Activated CD8-positive, alpha-beta T cell treated with anti-CD3 and anti-CD28 coated beads, Interleukin-2, amount 10 ng/mL, durations not matched to agents 7 days and 5 days (primary cell): ENCODE measurements around the gene APBA2. TPM values are rescaled to one million over a fixed set of nuclear protein-coding genes. Genes with fewer than 3 reads are reported as not detected.

Experiments
- ATAC-seq: fragments of 150-1000 bp; cut with Tn5 transposase; one replicate; pipeline ENCODE4 v1.10.0; 2021; ENCODE audit warnings: moderate library complexity
- CTCF ChIA-PET: fragments of 350-600 bp; sonication (Branson Sonifier 250); formaldehyde crosslinking; loops from one replicate; lab custom pipeline; 2021; ENCODE audit warnings: antibody characterized with exemption; lab: Charles Lee
- POLR2A ChIA-PET: fragments of 350-600 bp; sonication (Branson Sonifier 250); formaldehyde crosslinking; loops from one replicate; lab custom pipeline; 2021; ENCODE audit warnings: antibody characterized with exemption; lab: Charles Lee
- DNase-seq: peaks from one replicate; pipeline ENCODE4 v3.0.0-alpha.2; 2020
- H3K27ac Mint-ChIP-seq: one replicate; pipeline ENCODE4 v1.8.0; 2021; ENCODE audit warnings: mild to moderate bottlenecking, mixed read lengths
- H3K27me3 Mint-ChIP-seq: one replicate; pipeline ENCODE4 v1.8.0; 2021; ENCODE audit warnings: low read depth, mixed read lengths
- H3K36me3 Mint-ChIP-seq: one replicate; pipeline ENCODE4 v1.8.0; 2021; ENCODE audit warnings: low read depth, mixed read lengths
- H3K4me1 Mint-ChIP-seq: one replicate; pipeline ENCODE4 v1.8.0; 2021; ENCODE audit warnings: low read depth, mixed read lengths
- H3K4me3 Mint-ChIP-seq: one replicate; pipeline ENCODE4 v1.8.0; 2021; ENCODE audit warnings: mild to moderate bottlenecking, mixed read lengths
- H3K9me3 Mint-ChIP-seq: one replicate; pipeline ENCODE4 v1.8.0; 2022; ENCODE audit warnings: mixed read lengths; ENCODE audit not compliant: insufficient read depth
- total RNA-seq, 2 experiments: library from RNA; stranded (reverse); gene quantifications; one replicate each; pipeline ENCODE4 v1.2.3, GENCODE V29; 2021

Gene APBA2
- total RNA-seq, 2 experiments from 2014 or later = 29.5 TPM

- Mint-ChIP-seq H3K4me1 (peaks cover 27% of the 10 kb centered on the region), H3K9me3 (no peaks in the 10 kb centered on the region)
Observed at GRCh38 chr15:28900041-28900891, 14.5 kb downstream of the APBA2 start.

GRCh38 chr15:28900892-28901586 is 15.3 kb downstream of the APBA2 start:
- Mint-ChIP-seq H3K4me1 (peaks cover 25% of the 10 kb centered on the region), H3K4me3 (no peak overlapping the region), H3K9me3 (no peaks in the 10 kb centered on the region), H3K27ac (no peak overlapping the region), H3K36me3 (no peaks in the 10 kb centered on the region), H3K27me3 (no peaks in the 10 kb centered on the region)
- POLR2A ChIA-PET = no interaction called here
- DNase-seq = no peak
- CTCF ChIA-PET = interaction anchor here (1.1 kb wide), 1 partner anchor 19 kb away, joined by 3 read pairs; no protein-coding TSS in a partner anchor
- no peak for ATAC-seq

More at GRCh38 chr15:28900041-28900891, 14.5 kb downstream of the APBA2 start:
- Mint-ChIP-seq H3K4me3 (no peak overlapping the region), H3K27ac (no peak overlapping the region), H3K27me3 (no peaks in the 10 kb centered on the region), H3K36me3 (no peaks in the 10 kb centered on the region)
- POLR2A ChIA-PET = no interaction called here
- CTCF ChIA-PET = no interaction called here
- ATAC-seq (no peak), DNase-seq (no peak)

GRCh38 chr15:28901587-28901980 is 15.8 kb downstream of the APBA2 start:
- ATAC-seq (no peak), DNase-seq (no peak)
- Mint-ChIP-seq H3K27me3 (no peaks in the 10 kb centered on the region), H3K4me3 (no peak overlapping the region), H3K36me3 (no peaks in the 10 kb centered on the region), H3K27ac (no peak overlapping the region), H3K4me1 (peaks cover 25% of the 10 kb centered on the region), H3K9me3 (no peaks in the 10 kb centered on the region)
- CTCF ChIA-PET = interaction anchor here (1.1 kb wide), 1 partner anchor 18 kb away, joined by 3 read pairs; no protein-coding TSS in a partner anchor
- POLR2A ChIA-PET = no interaction called here

GRCh38 chr15:28901987-28902745 is 16.4 kb downstream of the APBA2 start:
- DNase-seq (no peak), ATAC-seq (no peak)
- no peaks in the 10 kb centered on the region for H3K36me3 Mint-ChIP-seq
- no peaks in the 10 kb centered on the region for H3K9me3 Mint-ChIP-seq
- ChIA-PET CTCF (interaction anchor here (1.1 kb wide), 1 partner anchor 17 kb away, joined by 3 read pairs; no protein-coding TSS in a partner anchor), POLR2A (no interaction called here)
- H3K4me1 Mint-ChIP-seq = peaks cover 25% of the 10 kb centered on the region
- no peak overlapping the region for H3K27ac Mint-ChIP-seq
- no peak overlapping the region for H3K4me3 Mint-ChIP-seq
- no peaks in the 10 kb centered on the region for H3K27me3 Mint-ChIP-seq

- POLR2A ChIA-PET = no interaction called here
- ATAC-seq = no peak
- no peak for DNase-seq
- H3K4me3 Mint-ChIP-seq = no peak overlapping the region
- H3K36me3 Mint-ChIP-seq = no peaks in the 10 kb centered on the region
- CTCF ChIA-PET = no interaction called here
- no peaks in the 10 kb centered on the region for H3K27me3 Mint-ChIP-seq
- H3K27ac Mint-ChIP-seq = no peak overlapping the region
- H3K9me3 Mint-ChIP-seq = no peaks in the 10 kb centered on the region
- peaks cover 25% of the 10 kb centered on the region for H3K4me1 Mint-ChIP-seq
Observed at GRCh38 chr15:28902856-28903255, 17.1 kb downstream of the APBA2 start.

GRCh38 chr15:28903555-28903954 is 17.8 kb downstream of the APBA2 start:
- Mint-ChIP-seq H3K27me3 (no peaks in the 10 kb centered on the region), H3K9me3 (no peaks in the 10 kb centered on the region), H3K4me3 (no peak overlapping the region), H3K4me1 (peaks cover 25% of the 10 kb centered on the region), H3K27ac (no peak overlapping the region), H3K36me3 (no peaks in the 10 kb centered on the region)
- no peak for DNase-seq
- CTCF ChIA-PET = interaction anchor here (1.0 kb wide), 1 partner anchor 11 kb away, joined by 3 read pairs; no protein-coding TSS in a partner anchor
- no peak for ATAC-seq
- POLR2A ChIA-PET = no interaction called here

- Mint-ChIP-seq H3K9me3 (no peaks in the 10 kb centered on the region), H3K27ac (no peak overlapping the region), H3K4me1 (peaks cover 25% of the 10 kb centered on the region), H3K36me3 (no peaks in the 10 kb centered on the region), H3K27me3 (no peaks in the 10 kb centered on the region), H3K4me3 (no peak overlapping the region)
- ChIA-PET CTCF (interaction anchor here (1.0 kb wide), 1 partner anchor 11 kb away, joined by 3 read pairs; no protein-coding TSS in a partner anchor), POLR2A (no interaction called here)
- DNase-seq = no peak
- ATAC-seq = no peak
Observed at GRCh38 chr15:28904003-28904402, 18.2 kb downstream of the APBA2 start.

- POLR2A ChIA-PET = no interaction called here
- Mint-ChIP-seq H3K36me3 (no peaks in the 10 kb centered on the region), H3K27ac (no peak overlapping the region), H3K9me3 (no peaks in the 10 kb centered on the region), H3K4me1 (peaks cover 21% of the 10 kb centered on the region), H3K4me3 (no peak overlapping the region), H3K27me3 (no peaks in the 10 kb centered on the region)
- CTCF ChIA-PET = interaction anchor here (0.5 to 1.2 kb wide), 3 partner anchors 10 to 33 kb away, joined by 3 to 4 read pairs (median 3); no protein-coding TSS in a partner anchor
- no peak for DNase-seq
- no peak for ATAC-seq
Observed at GRCh38 chr15:28904541-28905315, 19.0 kb downstream of the APBA2 start.

GRCh38 chr15:28907338-28907960 is 21.7 kb downstream of the APBA2 start:
- DNase-seq (no peak), ATAC-seq (no peak)
- no peaks in the 10 kb centered on the region for H3K27me3 Mint-ChIP-seq
- no peak overlapping the region for H3K27ac Mint-ChIP-seq
- no peak overlapping the region for H3K4me3 Mint-ChIP-seq
- no peaks in the 10 kb centered on the region for H3K9me3 Mint-ChIP-seq
- no peaks in the 10 kb centered on the region for H3K36me3 Mint-ChIP-seq
- ChIA-PET CTCF (interaction anchor here (1.1 kb wide), 1 partner anchor 77 kb away, joined by 3 read pairs; no protein-coding TSS in a partner anchor), POLR2A (no interaction called here)
- H3K4me1 Mint-ChIP-seq = peaks cover 30% of the 10 kb centered on the region

- Mint-ChIP-seq H3K4me1 (peaks cover 22% of the 10 kb centered on the region), H3K27ac (no peak overlapping the region), H3K4me3 (no peak overlapping the region), H3K9me3 (no peaks in the 10 kb centered on the region), H3K27me3 (no peaks in the 10 kb centered on the region), H3K36me3 (no peaks in the 10 kb centered on the region)
- CTCF ChIA-PET = no interaction called here
- DNase-seq = no peak
- POLR2A ChIA-PET = no interaction called here
- ATAC-seq = no peak
Observed at GRCh38 chr15:28909958-28910500, 24.3 kb downstream of the APBA2 start.
